Measurements from ENCODE around the gene CNTN1. TPM values are rescaled to one million over a fixed set of nuclear protein-coding genes. Genes with fewer than 3 reads are reported as not detected.

The CNTN1 gene
- total and polyA plus RNA-seq, 2 of the 13 experiments (the other 11 are each of a cell fraction or from before 2014, with no cell fraction given), result 0.01 to 0.07 TPM

- Histone ChIP-seq H3K9me3 (ENCODE audit: low read length) (no peaks in the 10 kb centered on the region), H3K4me1 (ENCODE audit: insufficient read depth, low read length) (no peaks in the 10 kb centered on the region), H3K4me3 (replicated peaks in 1 of 3; ENCODE audit: insufficient read depth in 1 of 3, low read depth in 2 of 3, low read length in 3 of 3) (no peak overlapping the region), H3K27me3 (ENCODE audit: control insufficient read depth in 1 of 2, insufficient read depth in 2 of 2, low read length in 2 of 2) (no peaks in the 10 kb centered on the region), H2AFZ (ENCODE audit: low read length) (no peak overlapping the region), H4K20me1 (ENCODE audit: insufficient read depth, low read length) (no peaks in the 10 kb centered on the region), H3K27ac (ENCODE audit: extremely low read length, insufficient read depth, low read length) (no peak overlapping the region), H3K79me2 (ENCODE audit: insufficient read depth, low read length) (no peaks in the 10 kb centered on the region), H3K9ac (ENCODE audit: insufficient read depth, low read depth, low read length) (no peak overlapping the region), H3K36me3 (replicated peaks in 1 of 2; ENCODE audit: control insufficient read depth in 1 of 2, insufficient read depth in 2 of 2, low read length in 2 of 2) (no peaks in the 10 kb centered on the region), H3K4me2 (ENCODE audit: low read depth, low read length) (no peak overlapping the region)
- no peak for FAIRE-seq
- intact Hi-C loops (cut with micrococcal nuclease; ENCODE audit: unreplicated experiment) (no loop called here), in situ Hi-C loops (cut with HindIII; ENCODE audit: extremely low pct_ligation_motif_present, low pct_unique_long_range_greater_than_20kb) (no loop called here)
- ATAC-seq, result no peak
- BruUV-seq (replicated peaks), result no TSS peak
- TF ChIP-seq SPEN (CRISPR knock-in tag; IDR thresholded peaks at IDR 0.05; ENCODE audit: low read depth) (no peak), FOXK2 (IDR thresholded peaks at IDR 0.05) (no peak), CREM (IDR thresholded peaks at IDR 0.05) (no peak), CREM (CRISPR knock-in tag; IDR thresholded peaks at IDR 0.05) (no peak)
- no peak for DNase-seq (ENCODE audit: low spot score)
- CTCF ChIA-PET (ENCODE audit: low intra/inter-chr PET ratio, low total read pairs), result no interaction called here
- 43% methylated on average over 5 of the region's 5 CpGs for WGBS (ENCODE audit: low lambda C conversion rate)
- POLR2A ChIA-PET, result no interaction called here
These were observed 136.4 kb downstream of the CNTN1 start for GRCh38 chr12:40828593-40828990.

- Histone ChIP-seq H3K79me2 (ENCODE audit: insufficient read depth, low read length) (no peaks in the 10 kb centered on the region), H3K36me3 (replicated peaks in 1 of 2; ENCODE audit: control insufficient read depth in 1 of 2, insufficient read depth in 2 of 2, low read length in 2 of 2) (no peaks in the 10 kb centered on the region), H3K4me1 (ENCODE audit: insufficient read depth, low read length) (no peaks in the 10 kb centered on the region), H3K9ac (ENCODE audit: insufficient read depth, low read depth, low read length) (no peak overlapping the region), H3K27me3 (ENCODE audit: control insufficient read depth in 1 of 2, insufficient read depth in 2 of 2, low read length in 2 of 2) (no peaks in the 10 kb centered on the region), H3K4me2 (ENCODE audit: low read depth, low read length) (no peak overlapping the region), H4K20me1 (ENCODE audit: insufficient read depth, low read length) (no peaks in the 10 kb centered on the region), H3K9me3 (ENCODE audit: low read length) (no peaks in the 10 kb centered on the region), H2AFZ (ENCODE audit: low read length) (no peak overlapping the region), H3K27ac (ENCODE audit: extremely low read length, insufficient read depth, low read length) (no peak overlapping the region), H3K4me3 (replicated peaks in 1 of 3; ENCODE audit: insufficient read depth in 1 of 3, low read depth in 2 of 3, low read length in 3 of 3) (no peak overlapping the region)
- in situ Hi-C loops (cut with HindIII; ENCODE audit: extremely low pct_ligation_motif_present, low pct_unique_long_range_greater_than_20kb), result no loop called here
- FAIRE-seq (no peak), DNase-seq (ENCODE audit: low spot score) (no peak), ATAC-seq (no peak)
- CTCF ChIA-PET (ENCODE audit: low intra/inter-chr PET ratio, low total read pairs), result no interaction called here
- WGBS (ENCODE audit: low lambda C conversion rate), result 0% methylated on average over 1 of the region's 1 CpG
- POLR2A ChIA-PET, result no interaction called here
- intact Hi-C loops (cut with micrococcal nuclease; ENCODE audit: unreplicated experiment), result no loop called here
- no TSS peak for BruUV-seq (replicated peaks)
- TF ChIP-seq NFE2L2 (IDR thresholded peaks at IDR 0.05; ENCODE audit: low read length), result peak; percentile 34; the same call in 1 of the 2 replicates
- no peak for TF ChIP-seq KLF6 (CRISPR knock-in tag; IDR thresholded peaks at IDR 0.05)
These were observed 137.5 kb downstream of the CNTN1 start for GRCh38 chr12:40829738-40830144.

All from HepG2 (cell line).